GM18517 (cell line): ENCODE results near the gene CUX1.
"Not testable (repeated sequence)": the region's sequence is repeated elsewhere in the genome, so short reads cannot be mapped to it uniquely, and the experiment has no call there.

Source experiments
- ATAC-seq: cut with Tn5 transposase; IDR thresholded peaks from one replicate; pipeline ENCODE4 v1.9.1; 2021; ENCODE audit warnings: mild to moderate bottlenecking, moderate library complexity; ENCODE audit not compliant: unreplicated experiment

CUX1 gene

DNA sequence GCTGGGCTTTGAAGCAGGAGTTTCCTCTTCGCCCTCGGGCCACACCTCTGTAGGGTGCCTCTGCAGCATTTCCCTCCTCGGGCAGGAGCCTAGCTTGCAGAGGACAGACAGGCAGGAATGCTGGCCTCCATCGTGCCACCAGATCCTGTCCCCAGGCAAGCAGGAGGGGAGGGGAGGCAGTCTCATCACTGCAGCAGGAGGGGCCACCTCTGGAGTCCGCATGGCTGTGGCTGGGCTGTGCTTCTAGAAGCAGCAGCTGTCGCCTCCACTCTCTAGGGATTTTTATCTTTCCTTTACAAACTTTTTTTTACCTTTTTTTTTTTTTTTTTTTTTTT lies 181.4 kb downstream of the CUX1 start:
- no peak for ATAC-seq

DNA sequence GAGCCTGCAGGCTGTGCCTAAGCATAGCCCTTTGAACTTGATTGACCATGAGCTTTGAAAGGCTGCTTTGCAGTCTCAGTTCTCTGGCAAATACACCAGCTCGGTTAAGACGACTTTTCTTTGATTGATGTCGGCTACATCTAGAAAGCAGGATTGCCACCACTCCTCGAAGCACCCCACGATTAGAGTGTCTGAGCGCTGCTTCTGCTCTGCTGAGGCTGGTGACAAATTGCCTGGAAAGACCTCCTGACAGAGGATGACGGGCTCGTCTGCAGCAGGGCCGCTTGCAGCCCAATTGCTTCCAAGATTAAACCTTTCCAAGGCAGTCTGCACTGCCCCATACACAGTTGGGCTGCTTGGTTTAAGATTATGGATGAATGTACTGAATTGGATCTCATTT lies 182.0 kb downstream of the CUX1 start:
- no peak for ATAC-seq

DNA sequence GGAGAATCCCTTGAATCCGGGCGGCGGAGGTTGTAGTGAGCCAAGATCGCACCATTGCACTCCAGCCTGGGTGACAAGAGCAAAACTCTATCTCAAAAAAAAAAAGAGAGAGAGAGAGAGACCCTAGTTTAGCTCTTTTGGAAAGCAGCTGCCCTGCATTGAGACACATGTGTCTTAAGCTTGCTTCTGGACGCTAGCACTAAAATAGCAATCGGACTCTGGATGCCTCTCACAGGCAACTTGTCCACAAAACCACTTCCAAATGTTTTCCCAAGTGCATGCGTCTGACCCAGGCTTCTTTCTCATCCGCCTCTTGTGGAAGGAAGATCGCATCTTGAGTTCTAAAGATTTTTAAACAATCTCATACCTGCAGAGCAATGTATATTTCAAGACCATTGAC lies 182.7 kb downstream of the CUX1 start:
- ATAC-seq = no peak

DNA sequence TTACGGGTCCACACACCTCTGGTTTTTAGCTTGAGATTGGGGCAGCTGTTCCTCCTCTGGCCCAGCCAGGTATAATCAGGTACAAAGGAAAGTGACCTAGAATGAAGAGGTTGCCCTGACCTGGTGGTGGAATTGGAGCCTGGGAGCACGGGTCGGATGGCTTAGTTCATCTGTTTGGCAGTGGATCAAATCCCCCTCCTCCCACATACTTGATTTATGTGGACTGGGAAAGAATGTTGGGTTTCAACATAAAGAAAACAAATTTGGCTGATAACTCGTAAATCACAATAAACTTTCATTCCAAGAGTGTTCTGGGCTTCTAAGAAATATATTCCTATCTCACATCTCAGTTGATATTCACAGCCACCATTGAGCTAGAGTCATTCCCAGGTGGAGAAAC lies 186.8 kb downstream of the CUX1 start:
- no peak for ATAC-seq

DNA sequence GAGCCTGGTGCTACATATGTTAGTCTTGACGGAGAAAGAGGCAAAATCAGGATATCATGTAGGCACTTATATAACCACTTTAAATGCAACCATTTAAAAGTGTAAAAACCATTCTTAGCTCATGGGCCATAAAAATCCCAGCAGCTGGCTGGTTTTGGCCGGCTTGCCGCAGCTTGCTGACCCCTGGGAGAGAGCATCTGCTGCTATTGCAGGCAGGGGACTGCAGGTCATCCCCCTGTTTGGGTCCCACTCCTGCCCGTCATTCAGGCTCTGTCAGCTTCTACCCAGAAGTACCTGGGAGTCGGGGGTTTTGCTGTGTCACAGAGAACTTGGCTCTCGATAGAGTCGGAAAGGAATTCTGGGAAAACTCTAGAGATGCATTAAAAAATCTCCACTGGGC lies 187.4 kb downstream of the CUX1 start:
- no peak for ATAC-seq

DNA sequence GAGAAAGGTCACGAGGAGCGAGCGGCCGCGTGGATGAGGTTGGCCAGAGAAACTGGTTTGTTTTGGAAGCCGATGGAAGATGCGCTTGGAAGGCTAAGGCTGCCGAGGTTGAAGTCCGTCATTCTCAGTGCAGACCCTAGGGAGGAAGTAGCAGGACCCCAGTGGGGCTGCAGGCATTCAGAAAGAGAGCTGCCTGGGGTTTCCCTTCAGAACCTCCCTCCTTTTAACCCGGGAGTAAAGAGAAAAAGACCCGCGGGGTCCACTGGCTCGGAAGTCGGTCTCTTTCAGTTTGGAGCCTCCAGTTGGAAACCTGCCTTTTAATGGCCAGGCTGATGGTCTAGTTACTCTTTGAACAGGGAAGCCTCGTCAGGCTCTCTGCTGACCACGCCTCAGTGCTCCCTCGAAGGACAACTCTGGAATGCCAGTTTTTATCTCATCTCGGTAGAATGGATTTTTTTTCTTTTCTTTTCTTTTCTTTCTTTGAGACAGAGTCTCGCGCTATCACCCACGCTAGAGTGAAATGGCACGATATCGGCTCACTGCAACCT lies 188.6 kb downstream of the CUX1 start:
- no peak for ATAC-seq

DNA sequence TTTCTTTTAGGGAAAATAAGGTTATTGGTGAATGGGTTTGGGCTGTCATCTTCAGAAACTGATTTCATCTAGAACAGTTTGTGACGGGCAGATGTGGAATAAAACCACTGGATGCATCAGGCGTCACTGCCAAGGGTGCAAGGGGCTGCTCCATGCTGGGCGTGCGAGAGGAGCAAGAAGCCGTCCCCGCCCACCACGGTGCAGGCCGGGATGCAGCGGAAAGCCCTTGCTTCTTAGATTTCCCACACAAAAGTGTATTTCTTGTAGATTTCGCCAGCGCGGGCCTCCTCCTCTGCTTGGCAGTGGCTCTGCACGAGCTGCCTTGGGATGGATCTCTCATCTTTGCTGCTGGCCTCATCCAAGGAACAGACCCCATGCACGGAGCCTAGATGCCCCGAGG lies 189.3 kb downstream of the CUX1 start:
- ATAC-seq = no peak

DNA sequence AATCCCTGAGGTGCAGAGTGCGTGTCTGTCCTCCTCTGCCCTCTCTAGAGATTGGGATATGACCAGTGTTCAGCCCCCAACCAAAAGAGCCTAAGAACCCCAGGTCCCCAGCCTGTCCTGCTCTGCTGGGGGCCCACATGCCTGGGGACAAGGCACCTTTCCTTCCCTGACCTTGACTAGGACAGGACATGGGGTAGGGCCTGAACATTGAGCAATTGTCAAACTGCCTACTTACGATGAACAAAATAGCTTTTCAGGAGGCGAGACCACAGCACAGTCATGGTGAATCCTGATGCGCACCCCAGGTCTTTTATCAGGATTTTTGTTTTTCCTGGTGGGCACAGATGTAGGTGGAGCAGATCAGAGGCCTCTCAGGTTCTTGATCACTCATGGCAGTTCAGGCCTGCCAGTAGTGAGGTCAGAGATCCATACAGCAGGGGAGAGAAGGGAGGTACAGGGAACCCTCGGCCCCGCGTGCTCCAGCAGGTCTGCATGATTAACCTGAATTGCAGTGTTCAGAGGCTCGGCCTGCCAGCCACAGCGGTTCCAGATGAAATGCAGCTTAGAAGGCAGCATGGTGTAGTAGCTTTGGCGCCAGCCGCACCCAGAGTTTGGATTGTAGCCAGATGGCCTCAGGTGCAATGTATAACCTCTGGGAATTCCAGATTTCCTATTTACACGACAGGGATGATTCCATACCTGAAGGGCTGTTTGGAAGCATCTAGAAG lies 191.3 kb downstream of the CUX1 start:
- no peak for ATAC-seq

DNA sequence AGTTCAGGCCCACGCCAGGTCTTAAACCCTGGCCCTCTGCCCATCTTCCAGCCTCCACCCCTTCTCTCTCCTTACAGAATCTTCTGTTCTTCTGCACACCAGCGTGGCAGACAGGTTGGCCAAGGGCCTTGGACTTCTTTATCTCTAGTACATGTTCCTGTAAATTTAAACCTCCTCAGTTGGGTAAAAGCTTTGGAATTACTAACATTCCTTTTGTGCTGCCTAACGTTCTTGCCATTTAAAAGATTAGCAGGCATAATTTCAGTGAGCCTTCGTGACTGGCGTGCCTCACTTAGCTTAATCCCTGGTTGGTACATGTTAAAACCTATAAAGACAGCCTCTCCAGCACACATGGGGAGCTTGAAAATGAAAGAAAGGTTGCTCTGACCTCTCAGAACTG lies 192.2 kb downstream of the CUX1 start:
- no peak for ATAC-seq

DNA sequence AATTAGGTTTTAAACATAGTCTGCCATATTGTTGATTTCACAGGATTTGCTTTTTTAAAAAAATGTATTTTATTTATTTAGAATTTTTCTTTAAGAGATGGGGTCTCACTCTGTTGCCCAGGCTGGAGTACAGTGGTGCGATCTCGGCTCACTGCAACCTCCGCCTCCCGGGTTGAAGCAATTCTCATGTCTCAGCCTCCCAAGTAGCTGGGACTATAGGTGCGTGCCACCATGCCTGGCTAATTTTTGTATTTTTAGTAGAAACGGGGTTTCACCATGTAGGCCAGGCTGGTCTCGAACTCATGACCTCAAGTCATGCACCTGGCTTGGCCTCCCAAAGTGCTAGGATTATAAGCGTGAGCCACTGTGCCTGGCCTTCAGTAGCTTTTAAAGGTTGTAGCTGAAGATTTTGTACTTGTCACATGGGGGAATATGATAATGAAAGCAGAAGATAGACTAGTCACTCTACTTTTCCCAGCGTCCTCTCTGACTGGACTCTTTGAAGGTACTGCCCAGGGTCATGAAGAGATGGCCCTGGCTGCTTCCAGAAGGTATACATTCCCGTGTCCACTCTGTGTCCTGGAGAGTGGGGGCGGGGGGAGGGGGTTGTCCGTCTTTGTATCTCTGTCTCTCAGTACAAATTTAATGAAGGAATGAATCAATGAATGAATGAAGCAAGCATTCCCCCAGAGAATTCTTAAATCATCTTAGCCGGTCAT lies 194.8 kb downstream of the CUX1 start:
- not testable (repeated sequence) for ATAC-seq

DNA sequence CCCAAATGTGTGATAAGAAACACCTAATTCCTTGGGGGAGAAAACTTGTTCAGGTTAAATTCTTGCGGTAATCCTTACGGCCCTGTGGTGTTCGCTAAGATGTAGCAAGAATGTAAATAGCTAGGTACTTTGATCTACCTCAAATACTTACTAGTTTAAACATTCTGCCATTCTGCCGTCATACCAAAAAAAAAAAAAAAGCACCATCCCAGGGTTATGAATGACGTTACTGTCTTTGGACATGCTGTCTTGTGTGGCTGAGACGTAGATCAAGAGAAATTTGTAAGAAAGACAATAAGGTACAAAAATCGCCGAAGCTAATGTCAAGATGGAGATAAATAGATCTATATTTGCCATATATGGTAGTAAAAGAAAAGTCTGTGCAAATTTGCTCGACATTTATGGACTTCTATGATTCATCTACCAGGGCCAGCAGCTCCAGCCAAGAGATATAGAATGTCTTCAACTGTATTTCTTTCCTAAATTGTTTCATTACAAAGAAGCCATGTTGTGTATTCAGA lies 195.6 kb downstream of the CUX1 start:
- ATAC-seq = no peak

DNA sequence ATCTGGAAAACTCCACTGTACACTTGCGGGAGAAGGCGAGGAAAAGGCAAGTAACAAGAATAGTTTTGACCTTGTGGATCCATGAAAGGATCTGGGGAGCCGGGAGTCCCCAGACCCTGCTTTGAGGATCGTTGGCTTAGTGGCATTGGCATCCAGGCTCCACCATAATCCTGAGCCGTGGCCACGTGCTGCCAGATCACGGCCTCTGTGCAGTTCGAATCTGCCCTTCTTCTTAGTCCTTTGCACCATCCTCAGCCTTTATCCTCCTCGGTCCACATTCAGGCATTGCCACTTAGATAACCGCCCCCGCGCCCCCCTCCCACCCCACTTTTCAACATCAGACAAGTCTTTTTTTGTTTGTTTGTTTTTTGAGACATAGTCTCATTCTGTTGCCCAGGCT lies 201.4 kb downstream of the CUX1 start:
- ATAC-seq = no peak

DNA sequence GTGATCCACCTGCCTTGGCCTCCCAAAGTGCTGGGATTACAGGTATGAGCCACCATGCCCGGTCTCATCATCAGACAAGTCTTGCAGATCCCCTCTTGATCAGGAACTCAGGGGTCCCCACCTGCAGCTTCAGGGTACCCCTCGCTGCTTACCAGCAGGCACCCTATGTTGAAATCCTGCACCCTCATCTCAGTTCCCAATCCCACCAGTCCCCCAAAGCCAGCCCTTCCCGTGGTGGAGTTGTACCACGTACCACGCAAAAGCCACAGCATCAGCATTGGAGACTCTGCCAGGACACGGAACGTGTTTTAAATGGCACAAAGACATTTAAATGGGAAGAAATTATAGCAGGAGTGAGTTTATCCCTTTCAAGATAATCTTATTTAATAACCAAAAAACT lies 202.0 kb downstream of the CUX1 start:
- no peak for ATAC-seq

DNA sequence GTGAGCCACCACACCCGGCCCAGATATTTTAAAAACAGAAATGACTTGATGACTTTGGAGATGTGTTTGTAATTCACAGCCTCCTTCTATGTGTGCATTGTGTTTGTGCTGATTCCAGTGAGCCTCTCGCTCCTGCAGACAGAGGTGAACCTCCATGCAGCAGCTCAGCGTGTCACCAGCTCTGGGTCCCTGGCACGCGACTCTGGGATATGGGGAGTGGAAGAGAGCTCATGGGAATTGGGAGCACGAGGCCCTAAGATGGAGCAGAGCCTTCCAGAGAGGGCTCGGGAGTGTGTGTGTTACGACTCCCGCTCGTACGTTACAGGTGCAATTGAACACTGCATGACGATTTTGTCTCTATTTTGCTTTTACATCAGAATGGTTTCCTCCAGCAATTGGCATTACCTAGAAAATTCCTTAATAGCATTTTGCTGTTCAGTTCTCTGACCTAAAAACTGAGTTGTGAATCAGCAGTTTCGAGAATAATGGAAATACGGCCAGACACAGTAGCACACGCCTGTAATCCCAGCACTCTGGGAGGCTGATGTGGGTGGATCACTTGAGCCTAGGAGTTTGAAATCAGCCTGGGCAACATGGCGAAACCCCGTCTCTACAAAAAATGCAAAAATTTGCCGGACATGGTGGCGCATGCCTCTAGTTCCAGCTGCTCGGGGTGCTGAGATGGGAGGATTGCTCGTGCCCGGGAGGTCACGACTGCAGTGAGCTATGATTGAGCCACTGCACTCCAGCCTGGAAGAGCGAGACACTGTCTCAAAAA lies 204.6 kb downstream of the CUX1 start:
- no peak for ATAC-seq

DNA sequence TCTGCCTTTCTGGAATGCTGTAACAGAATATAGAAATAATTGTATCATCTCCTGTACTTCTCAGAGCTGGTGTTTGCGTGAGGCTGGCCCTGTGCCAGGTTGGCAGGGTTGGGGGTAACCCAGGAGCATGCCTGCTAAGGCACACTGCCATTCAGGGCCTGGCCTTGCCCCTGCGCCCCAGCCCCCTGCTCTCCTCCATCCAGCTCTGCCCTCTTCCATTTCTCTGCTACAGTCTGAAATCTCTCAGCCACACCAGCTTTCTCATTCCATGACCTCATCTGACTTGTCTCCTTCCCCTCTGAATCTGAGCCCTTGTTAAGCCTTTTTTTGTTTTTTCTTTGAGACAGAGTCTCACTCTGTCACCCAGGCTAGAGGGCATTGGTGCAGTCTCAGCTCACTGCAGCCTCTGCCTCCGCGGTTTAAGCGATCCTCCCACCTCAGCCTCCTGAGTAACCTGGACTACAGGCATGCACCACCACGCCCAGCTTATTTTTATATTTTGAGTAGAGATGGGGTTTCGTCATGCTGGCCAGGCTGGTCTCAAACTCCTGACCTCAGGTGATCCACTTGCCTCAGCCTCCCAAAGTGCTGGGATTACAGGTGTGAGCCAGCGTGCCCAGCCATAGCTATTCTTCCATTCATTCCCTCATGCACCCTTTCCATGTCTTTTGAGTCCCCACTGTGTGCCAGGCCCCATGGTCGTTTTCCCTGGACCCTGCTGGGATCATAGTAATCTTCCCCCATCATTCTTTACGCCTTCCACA lies 206.8 kb downstream of the CUX1 start:
- no peak for ATAC-seq

DNA sequence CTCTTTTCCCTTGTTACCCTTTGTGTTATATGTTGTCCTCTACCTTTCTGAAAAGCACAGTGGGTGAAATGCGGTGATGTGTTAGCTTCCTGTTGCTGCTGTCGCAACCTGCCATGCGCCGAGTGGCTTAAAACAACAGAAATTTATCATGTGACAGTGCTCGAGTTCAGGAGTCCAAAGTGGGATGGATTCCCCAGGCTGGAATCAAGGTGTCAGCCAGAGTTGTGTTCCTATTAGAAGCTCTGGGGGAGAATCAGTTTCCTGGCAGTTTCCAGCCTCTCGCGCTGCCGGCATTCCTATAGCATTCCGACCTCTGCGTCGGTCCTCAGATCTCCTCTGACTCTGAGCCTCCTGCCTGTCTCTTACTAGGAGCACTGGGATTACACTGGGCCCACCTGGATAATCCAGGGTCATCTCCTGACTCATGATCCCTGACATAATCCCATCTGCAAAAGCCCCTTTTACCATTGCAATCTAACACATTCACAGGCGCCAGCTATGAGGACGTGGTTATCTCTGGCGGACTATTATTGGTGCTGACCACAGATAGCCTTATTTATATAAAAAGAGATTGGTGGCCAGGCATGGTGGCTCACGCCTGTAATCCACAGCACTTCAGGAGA lies 207.5 kb downstream of the CUX1 start:
- no peak for ATAC-seq

DNA sequence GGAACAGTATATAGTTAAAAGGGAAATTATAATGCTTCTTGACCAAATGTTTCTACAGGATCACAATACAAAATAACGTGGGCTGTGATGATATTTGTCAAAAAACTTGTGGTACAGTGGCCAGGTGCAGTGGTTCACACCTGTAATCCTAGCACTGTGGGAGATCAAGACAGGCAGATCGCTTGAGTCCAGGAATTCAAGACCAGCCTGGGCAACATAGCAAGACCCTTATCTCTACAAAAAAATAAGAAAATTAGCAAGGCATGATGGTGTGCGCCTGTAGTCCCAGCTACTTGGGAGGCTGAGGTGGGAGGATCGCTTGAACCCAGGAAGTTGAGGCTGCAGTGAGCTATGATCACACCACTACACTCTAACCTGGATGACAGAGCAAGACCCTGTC lies 208.4 kb downstream of the CUX1 start:
- ATAC-seq = not testable (repeated sequence)

DNA sequence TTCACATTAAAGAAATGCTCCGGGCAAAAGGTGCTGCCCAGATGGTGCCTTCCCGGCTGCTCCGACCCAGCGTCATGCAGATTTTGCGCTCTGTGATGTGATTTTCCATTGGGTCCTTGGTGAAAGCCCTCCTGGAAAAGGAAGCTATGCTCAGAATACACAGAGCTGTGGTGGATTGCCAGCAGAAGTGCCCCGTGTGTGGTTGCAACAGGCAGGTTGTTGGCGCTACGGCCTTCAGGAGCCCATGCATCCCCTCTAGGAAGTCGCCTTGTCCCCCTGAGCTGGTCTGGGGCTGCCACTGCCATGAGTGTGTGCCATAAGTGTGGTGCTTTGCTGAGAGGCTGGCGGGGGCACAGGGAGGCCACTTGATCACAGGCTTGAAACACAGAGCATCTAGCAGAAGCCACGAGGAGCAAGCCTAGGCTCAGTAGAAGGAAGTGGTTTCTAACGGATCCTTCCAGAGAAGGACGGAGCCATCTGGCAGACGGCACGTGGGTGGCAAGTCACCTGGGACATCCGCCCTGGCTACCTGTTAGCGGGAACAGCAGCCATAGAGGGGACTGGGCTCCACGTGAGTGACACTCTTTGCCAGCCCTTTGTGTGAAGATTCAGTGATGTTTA lies 210.9 kb downstream of the CUX1 start:
- ATAC-seq = no peak

DNA sequence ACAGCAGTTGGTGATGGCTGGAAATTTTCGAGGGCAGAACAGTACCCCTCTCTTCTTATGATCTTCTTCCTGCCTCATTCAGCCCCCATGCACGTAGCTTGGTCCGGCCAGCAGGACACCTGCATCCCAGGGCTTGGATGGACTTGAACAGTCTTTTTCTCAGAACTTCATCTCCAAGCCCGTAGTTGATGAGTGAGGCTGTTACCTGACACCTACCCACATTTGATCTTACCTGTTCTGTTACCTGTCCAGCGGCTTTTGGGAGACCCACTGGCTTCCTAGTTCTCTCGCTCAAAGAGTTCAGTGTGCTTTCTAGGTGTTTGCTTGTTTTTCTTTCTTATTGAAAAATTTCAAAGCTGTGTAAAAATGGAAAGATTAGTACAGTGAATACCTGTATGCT lies 212.2 kb downstream of the CUX1 start:
- ATAC-seq = no peak

DNA sequence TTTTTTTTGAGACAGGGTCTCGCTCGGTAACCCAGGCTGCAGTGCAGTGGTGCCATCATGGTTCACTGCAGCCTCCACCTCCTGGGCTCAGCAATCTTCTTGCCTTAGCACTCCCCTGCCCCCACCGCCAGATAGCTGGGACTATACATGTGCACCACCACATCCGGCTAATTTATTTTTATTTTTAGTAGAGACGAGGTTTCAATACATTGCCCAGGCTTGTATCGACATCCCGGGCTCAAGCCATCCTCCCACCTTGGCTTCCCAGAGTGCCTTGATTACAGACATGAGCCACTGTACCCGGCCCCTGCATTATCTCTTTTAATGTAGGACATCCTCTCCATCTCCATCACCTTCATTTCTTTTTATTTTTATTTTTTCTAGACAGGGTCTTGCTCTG lies 213.3 kb downstream of the CUX1 start:
- no peak for ATAC-seq
